ENCODE measurements around the gene ACP4. TPM values are rescaled to one million over a fixed set of nuclear protein-coding genes. Genes with fewer than 3 reads are reported as not detected.

Gene ACP4
- total RNA-seq, 2 experiments from 2014 or later: not detected

DNA sequence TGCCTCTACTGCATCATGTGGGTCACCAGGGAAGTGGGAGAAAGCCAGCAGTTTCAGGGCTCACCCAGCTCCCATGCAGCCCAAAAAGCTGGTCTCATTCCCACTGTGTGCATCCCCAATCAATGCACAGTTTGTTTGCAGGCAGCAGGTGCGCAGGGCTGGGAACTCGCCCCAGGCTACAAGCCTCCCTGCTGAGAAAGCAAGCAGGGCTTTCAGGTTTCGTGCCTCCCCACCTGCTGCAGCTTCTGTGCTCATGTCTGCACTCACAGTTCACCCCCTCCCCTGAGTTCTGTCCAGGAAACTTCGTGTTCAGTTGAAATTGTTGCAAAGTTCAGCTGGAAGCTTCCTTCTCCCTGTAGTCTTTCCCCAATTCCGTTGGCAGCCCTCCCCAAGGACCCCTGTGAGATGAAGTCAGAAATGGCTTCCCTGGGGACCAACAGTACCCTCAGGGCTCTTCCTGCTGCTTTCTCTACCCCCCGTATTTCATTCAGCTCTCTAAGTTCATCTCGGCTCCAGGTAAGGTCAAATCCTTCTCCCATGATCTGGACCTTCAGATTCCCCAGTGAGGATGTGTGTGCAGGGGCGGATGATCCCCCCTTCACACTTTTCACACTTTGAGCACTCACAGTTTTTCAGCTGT is 54.2 kb downstream of the ACP4 start:
- Mint-ChIP-seq H3K27me3 (ENCODE audit: low read depth) (peaks cover 17% of the 10 kb centered on the region), H3K27ac (no peak overlapping the region), H3K4me1 (ENCODE audit: low read depth) (no peaks in the 10 kb centered on the region), H3K4me3 (no peak overlapping the region), H3K9me3 (peaks cover 11% of the 10 kb centered on the region), H3K36me3 (ENCODE audit: low read depth) (peaks cover 1% of the 10 kb centered on the region)
- intact Hi-C loops (cut with micrococcal nuclease): no loop called here
- DNase-seq: no peak
- CTCF ChIA-PET: interaction anchor here (0.7 kb wide), 1 partner anchor 20 kb away, joined by 3 read pairs; no protein-coding TSS in a partner anchor

Other genes with a start within 250 kb of the ACP4 start
- gene LRRC4B, start 222.0 kb upstream of the ACP4 start, total RNA-seq: not detected
- gene SYT3, start 150.5 kb upstream of the ACP4 start, total RNA-seq: not detected
- gene C19orf81, start 141.0 kb upstream of the ACP4 start, total RNA-seq: 1 to 10 TPM; 1.5 to 1.7 TPM
- gene SHANK1, start 70.6 kb upstream of the ACP4 start, total RNA-seq: not detected
- 1 to 10 TPM in 1 of 2 experiments, under 1 TPM in 1; 0.69 to 1.4 TPM for gene CLEC11A, start 67.1 kb upstream of the ACP4 start, total RNA-seq
- not detected for gene GPR32, start 20.0 kb upstream of the ACP4 start, total RNA-seq
- gene KLK1, start 33.4 kb downstream of the ACP4 start, total RNA-seq: 1 to 10 TPM in 1 of 2 experiments, under 1 TPM in 1; 0.79 to 1.1 TPM
- not detected for gene KLK15, start 43.2 kb downstream of the ACP4 start, total RNA-seq
- gene KLK3, start 64.5 kb downstream of the ACP4 start, total RNA-seq: not detected
- gene KLK2, start 83.0 kb downstream of the ACP4 start, total RNA-seq: not detected
- not detected for gene KLK4, start 121.0 kb downstream of the ACP4 start, total RNA-seq
- gene KLK5, start 162.6 kb downstream of the ACP4 start, total RNA-seq: not detected
- gene KLK6, start 179.2 kb downstream of the ACP4 start, total RNA-seq: not detected
- gene KLK7, start 193.5 kb downstream of the ACP4 start, total RNA-seq: not detected
- gene KLK8, start 211.2 kb downstream of the ACP4 start, total RNA-seq: not detected
- not detected for gene KLK10, start 229.3 kb downstream of the ACP4 start, total RNA-seq
- not detected for gene KLK11, start 236.2 kb downstream of the ACP4 start, total RNA-seq
- gene KLK12, start 244.6 kb downstream of the ACP4 start, total RNA-seq: not detected